Muscle of arm (tissue), 12 donors: ENCODE measurements around the gene PLXND1. TPM values are rescaled to one million over a fixed set of nuclear protein-coding genes. Genes with fewer than 3 reads are reported as not detected.
"Not testable (repeated sequence)": the region's sequence is repeated elsewhere in the genome, so short reads cannot be mapped to it uniquely, and the experiment has no call there.

Experiments
- DNase-seq: peaks from one replicate; pipeline ENCODE4 v3.0.0-alpha.2; 2013
- polyA plus RNA-seq, 12 donors: library from polyadenylated mRNA; unstranded; fragments of 120-200 nt; gene quantifications; one replicate each; pipeline ENCODE4 v1.2.1, GENCODE V29; 2013; ENCODE audit not compliant: insufficient read length in 12 of 12

PLXND1 gene
- polyA plus RNA-seq, 12 donors: 103 to 190 (median 122) TPM; not detected in 1

- DNase-seq: no peak
Measured at GRCh38 chr3:129530251-129530791, 76.2 kb downstream of the PLXND1 start.

DNA sequence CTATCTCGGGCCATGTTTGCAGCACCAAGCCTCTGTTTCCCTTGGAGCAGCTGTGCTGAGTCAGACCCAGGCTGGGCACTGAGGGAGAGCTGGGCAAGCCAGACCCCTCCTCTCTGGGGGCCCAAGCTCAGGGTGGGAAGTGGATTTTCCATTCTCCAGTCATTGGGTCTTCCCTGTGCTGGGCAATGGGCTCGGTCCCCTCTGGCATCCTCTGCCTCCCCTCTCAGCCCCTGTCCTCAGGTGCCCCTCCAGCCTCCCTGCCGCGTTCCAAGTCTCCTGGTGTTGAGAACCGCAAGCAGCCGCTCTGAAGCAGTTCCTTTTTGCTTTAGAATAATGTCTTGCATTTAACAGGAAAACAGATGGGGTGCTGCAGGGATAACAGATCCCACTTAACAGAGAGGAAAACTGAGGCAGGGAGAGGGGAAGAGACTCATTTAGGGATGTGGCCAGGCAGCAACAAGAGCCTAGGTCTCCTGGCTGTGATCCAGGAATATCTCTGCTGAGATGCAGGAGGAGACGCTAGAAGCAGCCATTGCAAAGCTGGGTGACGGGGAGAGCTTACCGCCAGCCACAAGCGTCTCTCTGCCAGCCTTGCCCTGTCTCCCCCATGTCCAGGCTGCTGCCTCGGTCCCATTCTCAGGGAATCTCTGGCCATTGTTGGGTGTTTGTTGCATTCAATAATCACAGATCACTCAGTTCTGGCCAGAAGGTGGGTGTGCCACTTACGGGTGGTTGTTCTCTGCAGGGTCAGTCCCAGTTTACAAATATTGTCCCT lies 76.9 kb downstream of the PLXND1 start:
- no peak for DNase-seq

DNA sequence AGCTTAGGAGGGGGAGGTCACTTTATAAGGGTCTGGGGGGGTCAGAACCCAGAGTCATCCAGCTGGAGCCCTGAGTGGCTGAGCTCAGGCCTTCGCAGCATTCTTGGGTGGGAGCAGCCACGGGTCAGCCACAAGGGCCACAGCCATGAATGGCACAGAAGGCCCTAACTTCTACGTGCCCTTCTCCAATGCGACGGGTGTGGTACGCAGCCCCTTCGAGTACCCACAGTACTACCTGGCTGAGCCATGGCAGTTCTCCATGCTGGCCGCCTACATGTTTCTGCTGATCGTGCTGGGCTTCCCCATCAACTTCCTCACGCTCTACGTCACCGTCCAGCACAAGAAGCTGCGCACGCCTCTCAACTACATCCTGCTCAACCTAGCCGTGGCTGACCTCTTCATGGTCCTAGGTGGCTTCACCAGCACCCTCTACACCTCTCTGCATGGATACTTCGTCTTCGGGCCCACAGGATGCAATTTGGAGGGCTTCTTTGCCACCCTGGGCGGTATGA lies 77.8 kb downstream of the PLXND1 start, which contains the start of gene RHO:
Gene RHO (plus strand): TSS at position 51 of the 512 bp plus-strand sequence. CDS start 95 bp downstream, at position 146.
- no peak for DNase-seq

GRCh38 chr3:129527262-129527661 lies 79.2 kb downstream of the PLXND1 start:
- no peak for DNase-seq

DNA sequence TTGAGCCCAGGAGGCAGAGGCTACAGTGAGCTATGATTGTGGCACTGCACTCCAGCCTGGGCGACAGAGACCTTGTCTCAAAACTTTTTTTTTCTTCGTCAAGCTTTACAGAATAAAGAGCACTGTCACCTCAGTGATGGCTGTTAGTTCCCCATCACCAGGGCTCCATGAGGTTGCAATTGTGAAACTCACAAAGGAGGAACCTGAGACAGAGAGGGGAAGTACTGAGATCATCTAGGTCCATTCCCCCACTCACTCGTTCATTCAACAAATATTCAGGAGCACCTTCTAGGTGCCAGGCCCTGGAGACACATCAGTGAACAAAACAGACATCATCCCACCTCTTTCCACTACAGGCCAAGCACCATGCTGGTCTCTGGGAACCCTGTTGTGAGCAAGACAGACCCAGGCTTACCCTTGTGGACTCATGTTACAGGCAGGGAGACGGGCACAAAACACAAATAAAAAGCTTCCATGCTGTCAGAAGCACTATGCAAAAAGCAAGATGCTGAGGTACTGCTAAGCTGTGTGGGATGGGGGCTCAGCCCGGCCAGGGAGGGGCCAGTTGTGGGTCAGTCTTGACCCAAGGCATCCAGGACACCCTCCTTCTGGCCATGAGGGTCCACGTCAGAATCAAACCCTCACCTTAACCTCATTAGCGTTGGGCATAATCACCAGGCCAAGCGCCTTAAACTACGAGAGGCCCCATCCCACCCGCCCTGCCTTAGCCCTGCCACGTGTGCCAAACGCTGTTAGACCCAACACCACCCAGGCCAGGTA lies 80.2 kb downstream of the PLXND1 start:
- no peak for DNase-seq

DNA sequence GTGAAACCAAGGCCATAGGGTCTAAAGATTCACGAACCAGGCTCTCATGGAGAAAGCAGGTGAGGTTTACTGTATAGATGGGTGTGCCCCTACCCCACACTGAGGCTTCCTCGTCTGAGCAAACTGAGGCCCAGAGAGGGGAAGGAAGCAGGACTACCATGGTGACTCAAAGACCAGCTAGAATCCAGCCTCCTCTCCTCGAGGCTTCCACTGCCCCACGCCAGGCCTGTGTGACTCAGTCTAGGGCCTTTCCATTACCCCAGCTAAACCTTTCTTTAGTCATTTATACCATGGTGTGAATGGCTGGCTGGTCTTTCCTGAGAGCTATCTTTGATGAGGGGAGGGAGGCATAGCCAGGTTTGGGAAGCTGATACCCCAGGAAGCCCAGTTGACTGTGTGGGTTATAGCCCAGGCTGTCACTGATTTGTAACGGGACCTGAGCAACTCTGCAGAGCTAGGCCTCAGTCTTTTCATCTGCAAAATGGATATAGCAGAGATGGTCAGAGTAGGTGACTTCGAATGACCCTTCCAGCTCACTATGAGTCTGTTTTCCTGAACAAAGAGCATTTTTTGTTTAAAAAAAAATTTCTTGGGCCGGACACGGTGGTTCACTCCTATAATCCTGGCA lies 81.0 kb downstream of the PLXND1 start:
- no peak for DNase-seq

DNA sequence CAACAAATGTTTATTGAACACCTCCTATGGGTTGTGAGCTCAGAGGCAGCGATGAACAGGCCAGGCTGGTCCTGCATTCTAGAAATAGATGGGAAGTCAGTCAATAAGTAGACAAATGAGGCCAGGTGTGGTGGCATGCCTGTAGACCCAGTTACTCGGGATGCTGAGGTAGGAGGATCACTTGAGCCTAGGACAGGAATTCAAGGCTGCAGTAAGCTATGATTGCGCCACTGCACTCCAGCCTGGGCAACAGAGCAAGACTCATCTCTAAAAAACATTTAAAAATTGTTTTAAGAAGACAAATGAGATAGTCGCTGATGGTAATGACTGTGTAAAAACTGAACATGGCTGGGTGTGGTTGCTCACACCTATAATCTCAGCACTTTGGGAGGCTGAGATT lies 82.4 kb downstream of the PLXND1 start:
- DNase-seq: no peak

DNA sequence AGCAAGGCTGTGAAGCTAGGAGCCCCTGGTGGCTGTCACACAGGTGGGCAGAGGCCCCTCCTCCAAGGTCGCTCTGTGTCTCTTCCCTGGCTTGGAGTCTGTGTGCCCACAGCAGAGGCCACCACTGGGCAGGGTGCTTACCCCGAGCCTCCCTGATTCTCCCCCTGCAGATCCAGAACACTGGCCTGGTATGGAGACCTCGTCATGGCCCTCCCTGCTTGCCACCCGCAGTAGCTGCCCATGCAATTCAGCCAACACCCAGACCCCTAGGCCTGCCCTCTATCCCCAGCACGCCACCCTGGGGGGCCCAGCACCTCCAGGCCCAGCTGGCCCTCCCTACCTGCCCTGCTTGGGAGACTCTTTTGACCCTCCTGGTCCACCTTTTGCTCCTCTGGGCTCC lies 83.5 kb downstream of the PLXND1 start:
- DNase-seq: no peak

- no peak for DNase-seq
Measured at GRCh38 chr3:129521611-129522010, 84.9 kb downstream of the PLXND1 start.

DNA sequence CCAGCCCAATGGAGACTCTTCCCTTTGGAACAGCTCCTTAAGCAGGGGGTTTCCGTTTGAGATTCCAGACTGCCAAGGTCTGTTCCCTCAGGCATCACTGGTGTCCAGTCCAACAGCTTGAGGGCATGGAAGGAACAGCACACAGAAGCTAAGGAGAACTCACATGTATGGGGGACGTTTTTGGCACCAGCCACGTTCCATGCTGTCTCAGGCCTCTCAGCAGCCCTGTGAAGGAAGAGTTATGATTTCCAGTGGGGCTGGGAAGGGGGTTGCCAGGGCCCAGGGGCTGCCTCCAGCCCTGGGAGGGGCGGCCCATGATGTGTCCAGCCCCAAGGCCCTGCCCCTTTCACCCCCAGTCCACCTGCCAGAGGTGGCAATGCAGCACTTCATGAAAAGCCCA lies 85.5 kb downstream of the PLXND1 start:
- DNase-seq: no peak

GRCh38 chr3:129519896-129520715 lies 86.4 kb downstream of the PLXND1 start:
- no peak for DNase-seq

GRCh38 chr3:129519449-129519848 lies 87.0 kb downstream of the PLXND1 start:
- no peak for DNase-seq

- no peak for DNase-seq
Measured at GRCh38 chr3:129518581-129518980, 87.9 kb downstream of the PLXND1 start.

DNA sequence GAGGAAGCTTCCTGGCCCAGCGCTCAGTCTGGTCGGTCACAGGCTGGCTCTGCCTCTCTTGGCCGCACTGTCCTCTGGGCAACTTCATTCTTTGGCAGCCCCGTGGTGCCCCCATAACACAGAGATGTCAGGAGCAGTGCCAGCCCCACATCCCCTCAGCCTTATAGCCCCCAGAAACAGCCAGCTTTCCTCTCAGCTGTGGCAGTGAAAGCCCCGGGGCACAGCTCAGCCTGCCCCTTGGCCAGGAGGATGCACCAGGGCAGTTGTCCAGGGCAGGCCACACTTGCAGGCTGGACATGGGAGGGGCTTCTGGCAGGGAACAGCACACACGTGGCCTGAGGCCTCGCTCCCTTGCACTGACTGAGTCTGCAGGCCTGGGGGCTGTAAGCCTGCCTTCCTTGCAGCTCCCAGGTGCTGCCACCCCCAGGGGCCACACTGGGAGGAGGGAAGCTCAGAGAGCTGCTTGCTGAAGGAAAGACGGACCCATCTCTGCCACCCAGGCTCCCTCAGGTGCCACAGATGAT lies 88.4 kb downstream of the PLXND1 start:
- DNase-seq: no peak

DNA sequence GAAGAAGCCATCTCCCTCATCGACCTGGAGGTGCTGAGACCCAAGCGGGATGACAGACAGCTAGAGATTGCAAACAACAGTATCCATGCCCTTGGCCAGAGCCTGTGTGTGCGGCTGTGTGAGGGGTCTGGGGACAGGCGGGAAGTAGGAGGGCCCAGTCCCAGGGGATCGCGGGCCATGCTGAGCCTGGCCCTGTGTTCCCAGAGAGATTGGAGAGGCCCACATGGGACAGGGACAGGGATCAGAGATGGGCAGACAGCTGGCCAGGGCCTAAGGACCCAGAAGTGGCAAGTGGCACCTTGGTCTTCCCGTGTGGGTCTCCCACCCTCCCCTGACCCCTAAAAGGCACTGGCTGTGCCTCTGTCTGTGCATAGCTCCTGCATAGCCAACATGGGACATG lies 89.0 kb downstream of the PLXND1 start:
- no peak for DNase-seq

DNA sequence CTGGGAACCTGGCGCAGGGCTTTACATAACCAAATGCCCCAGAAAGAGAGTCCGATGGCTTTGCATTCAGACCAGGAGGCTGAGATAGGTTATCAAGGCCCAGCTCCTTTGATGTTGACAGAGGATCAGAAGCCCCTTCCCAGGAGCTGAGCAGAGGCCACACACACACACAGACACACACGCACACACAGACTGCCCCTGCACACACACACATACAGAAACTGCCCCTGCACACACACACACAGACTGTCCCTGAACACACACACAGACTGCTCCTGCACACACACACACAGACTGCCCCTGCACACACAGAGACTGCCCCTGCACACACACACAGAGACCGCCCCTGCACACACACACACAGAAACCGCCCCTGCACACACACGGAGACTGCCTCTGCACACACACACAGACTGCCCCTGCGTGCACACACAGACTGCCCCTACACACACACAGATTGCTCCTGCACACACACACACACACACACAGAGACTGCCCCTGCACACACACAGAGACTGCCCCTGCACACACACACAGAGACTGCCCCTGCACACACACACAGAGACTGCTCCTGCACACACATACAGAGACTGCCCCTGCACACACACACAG lies 90.5 kb downstream of the PLXND1 start:
- not testable (repeated sequence) for DNase-seq

DNA sequence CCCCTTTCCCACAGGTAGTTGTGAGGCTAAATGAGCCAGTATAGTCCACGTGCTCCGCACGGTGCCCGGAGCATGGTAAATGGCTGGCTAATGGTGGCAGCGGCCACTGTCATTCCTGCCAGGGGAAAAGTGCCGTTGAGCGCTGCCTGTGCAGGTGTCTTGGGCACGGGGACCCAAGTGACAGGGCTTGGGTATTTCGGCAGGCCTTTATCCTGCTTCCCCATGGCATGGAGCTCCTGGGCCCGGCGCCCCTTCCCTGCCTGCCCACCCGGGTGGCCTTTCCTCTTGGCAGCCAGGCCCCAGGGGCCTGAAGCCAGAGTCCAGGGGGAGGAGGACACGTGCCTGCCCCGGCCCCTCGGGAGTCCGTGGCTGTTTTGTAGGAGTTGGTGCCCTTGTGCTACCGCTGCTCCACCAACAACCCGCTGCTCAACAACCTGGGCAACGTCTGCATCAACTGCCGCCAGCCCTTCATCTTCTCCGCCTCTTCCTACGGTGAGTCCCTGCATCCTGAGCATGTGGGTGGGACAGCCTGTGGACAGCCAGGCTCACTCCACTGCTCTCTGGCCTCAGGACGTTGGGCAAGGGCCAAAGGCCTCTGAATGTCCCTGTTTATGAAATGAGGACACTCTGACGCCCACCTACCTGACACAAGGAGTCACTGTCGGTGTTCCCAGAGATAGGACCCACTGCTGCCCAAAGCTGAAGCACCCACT lies 91.2 kb downstream of the PLXND1 start:
- not testable (repeated sequence) for DNase-seq

GRCh38 chr3:129514563-129514962 lies 91.9 kb downstream of the PLXND1 start:
- no peak for DNase-seq

DNA sequence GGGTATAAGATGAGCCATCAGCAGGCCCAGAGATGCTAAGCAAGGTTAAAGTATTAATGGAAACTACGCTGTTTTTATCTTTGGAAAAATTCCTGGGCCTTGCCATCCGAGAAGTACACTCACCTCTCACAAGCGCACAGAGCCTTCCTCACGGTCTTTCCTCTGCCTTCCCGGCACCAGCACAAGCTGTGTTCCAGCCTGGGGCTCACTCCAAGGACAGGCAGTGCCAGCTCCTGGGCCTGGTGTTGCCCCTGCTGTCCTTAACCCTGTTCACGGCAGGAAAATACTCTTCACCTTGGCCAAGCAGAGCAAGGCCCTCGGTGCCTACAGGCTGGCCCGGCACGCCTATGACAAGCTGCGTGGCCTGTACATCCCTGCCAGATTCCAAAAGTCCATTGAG lies 92.4 kb downstream of the PLXND1 start:
- no peak for DNase-seq

DNA sequence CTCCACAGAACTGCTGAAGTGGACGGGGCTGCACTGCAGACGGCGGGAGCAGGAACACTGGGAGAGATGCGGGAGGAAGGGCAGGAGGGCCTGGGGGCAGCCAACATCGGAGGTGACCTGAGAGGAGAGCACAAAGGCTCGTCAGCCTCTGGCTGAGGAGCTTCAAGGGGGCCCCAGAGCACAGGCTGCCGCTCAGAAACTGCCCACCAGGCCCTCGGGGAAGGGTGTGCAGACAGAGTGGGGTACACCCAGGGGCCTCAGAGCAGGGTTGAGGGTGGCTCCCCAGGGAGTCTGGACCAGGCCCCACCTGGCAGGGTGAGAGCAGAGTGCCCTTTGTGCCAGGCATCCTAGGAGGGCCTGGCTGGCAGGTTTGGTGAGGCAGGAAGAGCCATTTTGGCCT lies 92.8 kb downstream of the PLXND1 start:
- no peak for DNase-seq
